Trophoblast cell (in vitro differentiated cells and primary cell): ENCODE measurements around the gene ADPGK.
"Not testable (repeated sequence)": the region's sequence is repeated elsewhere in the genome, so short reads cannot be mapped to it uniquely, and the experiment has no call there.

Experiments
- DNase-seq, 2 donors: peaks; one replicate each; pipeline ENCODE4 v3.0.0-alpha.2; 2016
- H2AFZ ChIP-seq: 2 replicates; pipeline ENCODE4 v1.6.1; 2013; ENCODE audit warnings: low read length, moderate library complexity, mild to moderate bottlenecking; ENCODE audit not compliant: insufficient read depth, poor library complexity
- H2AK5ac ChIP-seq: 2 replicates; pipeline ENCODE4 v1.6.1; 2013; ENCODE audit warnings: mild to moderate bottlenecking, low read length
- H2BK120ac ChIP-seq: 2 replicates; pipeline ENCODE4 v1.6.1; 2013; ENCODE audit warnings: low read length, mild to moderate bottlenecking, moderate library complexity; ENCODE audit not compliant: insufficient read depth, poor library complexity
- H2BK12ac ChIP-seq: 2 replicates; pipeline ENCODE4 v1.6.1; 2013; ENCODE audit warnings: mild to moderate bottlenecking, low read length, moderate library complexity
- H2BK5ac ChIP-seq: 2 replicates; pipeline ENCODE4 v1.6.1; 2013; ENCODE audit warnings: low read length, low read depth, moderate library complexity, mild to moderate bottlenecking; ENCODE audit not compliant: poor library complexity
- H3K14ac ChIP-seq: 2 replicates; pipeline ENCODE4 v1.6.1; 2013; ENCODE audit warnings: mild to moderate bottlenecking, low read length
- H3K18ac ChIP-seq: 2 replicates; pipeline ENCODE4 v1.6.1; 2013; ENCODE audit warnings: mild to moderate bottlenecking, low read length
- H3K23ac ChIP-seq: 2 replicates; pipeline ENCODE4 v1.6.1; 2013; ENCODE audit warnings: low read length
- H3K27ac ChIP-seq: 2 replicates; pipeline ENCODE4 v1.5.1; 2013; ENCODE audit warnings: low read depth, mild to moderate bottlenecking, inconsistent platforms, low read length, moderate library complexity
- H3K27me3 ChIP-seq: 2 replicates; pipeline ENCODE4 v1.6.1; 2013; ENCODE audit warnings: inconsistent platforms, mild to moderate bottlenecking, low read length, moderate library complexity; ENCODE audit not compliant: insufficient read depth
- H3K36me3 ChIP-seq, 2 experiments: 1 replicate in 1 of 2; 2 replicates in 1 of 2; pipeline ENCODE4 v1.6.1; 2013; ENCODE audit warnings: low read length in 2 of 2, mild to moderate bottlenecking in 2 of 2, moderate library complexity in 1 of 2; ENCODE audit not compliant: insufficient read depth in 2 of 2, control insufficient read depth in 1 of 2
- H3K4ac ChIP-seq: 2 replicates; pipeline ENCODE4 v1.6.1; 2013; ENCODE audit warnings: low read depth, mild to moderate bottlenecking, low read length, moderate library complexity
- H3K4me1 ChIP-seq, 2 experiments: 1 replicate in 1 of 2; 2 replicates in 1 of 2; pipeline ENCODE4 v1.6.1; 2013; ENCODE audit warnings: low read length in 2 of 2, mild to moderate bottlenecking in 2 of 2, moderate library complexity in 1 of 2; ENCODE audit not compliant: insufficient read depth in 2 of 2, control insufficient read depth in 1 of 2
- H3K4me2 ChIP-seq: 2 replicates; pipeline ENCODE4 v1.6.1; 2013; ENCODE audit warnings: inconsistent platforms, mild to moderate bottlenecking, low read length, moderate library complexity
- H3K4me3 ChIP-seq: 2 replicates; pipeline ENCODE4 v1.5.1; 2013; ENCODE audit warnings: mild to moderate bottlenecking, low read depth, low read length, inconsistent platforms
- H3K79me1 ChIP-seq: one replicate; pipeline ENCODE4 v1.6.1; 2013; ENCODE audit warnings: low read length
- H3K79me2 ChIP-seq: 2 replicates; pipeline ENCODE4 v1.6.1; 2013; ENCODE audit warnings: low read length, mild to moderate bottlenecking; ENCODE audit not compliant: control insufficient read depth, insufficient read depth, poor library complexity
- H3K9ac ChIP-seq: 2 replicates; pipeline ENCODE4 v1.6.1; 2013; ENCODE audit warnings: mild to moderate bottlenecking, low read length
- H3K9me3 ChIP-seq: 2 replicates; pipeline ENCODE4 v1.6.1; 2013; ENCODE audit warnings: low read depth, mild to moderate bottlenecking, control low read depth, inconsistent platforms, low read length; ENCODE audit not compliant: insufficient read depth
- H4K12ac ChIP-seq: 2 replicates; pipeline ENCODE4 v1.6.1; 2013; ENCODE audit warnings: low read depth, mild to moderate bottlenecking, low read length, moderate library complexity
- H4K8ac ChIP-seq: 2 replicates; pipeline ENCODE4 v1.6.1; 2013; ENCODE audit warnings: low read depth, mild to moderate bottlenecking, low read length, moderate library complexity
- H4K91ac ChIP-seq: one replicate; pipeline ENCODE4 v1.6.1; 2013; ENCODE audit warnings: low read depth, mild to moderate bottlenecking, low read length, moderate library complexity
- WGBS: extraction: QIAGEN DNeasy Blood & Tissue Kit; methylation state at CpG from one replicate; pipeline ENCODE4 v1.1.7; 2013; ENCODE audit warnings: missing lambda C conversion rate; ENCODE audit not compliant: insufficient read length, insufficient coverage; ENCODE audit errors: extremely low coverage; 5-methylcytosine and 5-hydroxymethylcytosine counted together

Gene ADPGK

DNA sequence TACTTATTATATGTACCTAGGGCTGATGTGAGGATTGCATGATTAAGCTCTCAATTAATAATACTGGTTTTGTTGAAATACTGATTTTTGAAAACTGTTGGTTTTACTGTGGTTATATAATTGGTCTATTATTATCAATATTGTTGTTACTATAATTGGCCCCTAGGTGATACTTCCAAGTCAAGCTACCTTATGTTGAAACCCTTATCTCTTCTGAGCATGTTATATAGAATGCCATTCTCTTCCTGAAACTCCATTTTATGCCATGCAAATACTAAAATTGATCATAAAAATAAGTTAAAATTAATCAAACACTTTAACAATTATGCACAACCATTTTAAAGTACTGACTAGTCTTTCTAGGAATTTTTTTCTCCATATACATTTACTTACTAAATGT, 51.5 kb downstream of the ADPGK start:
- Histone ChIP-seq H3K14ac (no peak overlapping the region), H2BK12ac (no peak overlapping the region), H4K91ac (no peak overlapping the region), H3K23ac (no peak overlapping the region), H3K9me3 (no peaks in the 10 kb centered on the region), H3K4me3 (no peak overlapping the region), H2BK120ac (no peak overlapping the region), H3K4me1 (no peaks in the 10 kb centered on the region), H4K12ac (no peak overlapping the region), H3K79me2 (no peaks in the 10 kb centered on the region), H3K4me2 (no peak overlapping the region), H3K27ac (no peak overlapping the region), H3K79me1 (no peaks in the 10 kb centered on the region), H2AK5ac (no peak overlapping the region), H3K36me3 (peaks cover 3 to 14% of the 10 kb centered on the region in 2 experiments), H3K9ac (no peak overlapping the region), H3K18ac (no peak overlapping the region), H4K8ac (no peak overlapping the region), H2BK5ac (no peak overlapping the region), H2AFZ (no peak overlapping the region), H3K4ac (no peak overlapping the region), H3K27me3 (no peaks in the 10 kb centered on the region)
- DNase-seq, result no peak

DNA sequence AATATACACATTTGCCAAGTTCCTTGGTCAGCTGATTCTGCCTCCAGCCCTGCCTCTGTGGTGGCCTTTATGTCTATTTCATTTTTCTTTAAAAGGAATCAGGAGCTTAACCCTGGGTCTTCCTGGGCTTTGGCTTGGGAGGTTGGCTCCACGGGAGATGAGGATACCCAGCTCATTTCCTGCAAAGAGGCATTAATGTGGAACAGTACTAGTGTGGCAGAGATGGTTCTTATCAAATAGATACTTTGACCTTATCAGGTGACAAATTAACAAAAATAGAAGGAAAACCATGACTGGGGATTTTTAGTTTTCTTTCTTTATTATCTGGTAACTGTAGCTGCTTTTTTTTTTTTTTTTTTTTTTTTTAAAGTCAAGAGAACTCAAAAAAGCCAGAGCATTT, 54.7 kb downstream of the ADPGK start:
- no peak overlapping the region for H3K27ac ChIP-seq
- H3K79me1 ChIP-seq, result no peaks in the 10 kb centered on the region
- no peak overlapping the region for H2BK5ac ChIP-seq
- H3K27me3 ChIP-seq, result no peaks in the 10 kb centered on the region
- no peak overlapping the region for H2AK5ac ChIP-seq
- no peak overlapping the region for H4K91ac ChIP-seq
- no peak overlapping the region for H3K14ac ChIP-seq
- no peak overlapping the region for H3K4ac ChIP-seq
- H3K9me3 ChIP-seq, result no peaks in the 10 kb centered on the region
- peaks cover 2 to 4% of the 10 kb centered on the region in 2 experiments for H3K36me3 ChIP-seq
- H2BK120ac ChIP-seq, result no peak overlapping the region
- WGBS, result no CpG with 5 or more reads among the region's 1 CpG
- no peak overlapping the region for H3K4me3 ChIP-seq
- H3K18ac ChIP-seq, result no peak overlapping the region
- DNase-seq, result no peak
- H4K8ac ChIP-seq, result no peak overlapping the region
- no peak overlapping the region for H3K23ac ChIP-seq
- H3K79me2 ChIP-seq, result no peaks in the 10 kb centered on the region
- H3K4me2 ChIP-seq, result no peak overlapping the region
- H3K9ac ChIP-seq, result no peak overlapping the region
- H4K12ac ChIP-seq, result no peak overlapping the region
- no peaks in the 10 kb centered on the region for H3K4me1 ChIP-seq
- H2BK12ac ChIP-seq, result no peak overlapping the region
- H2AFZ ChIP-seq, result no peak overlapping the region

DNA sequence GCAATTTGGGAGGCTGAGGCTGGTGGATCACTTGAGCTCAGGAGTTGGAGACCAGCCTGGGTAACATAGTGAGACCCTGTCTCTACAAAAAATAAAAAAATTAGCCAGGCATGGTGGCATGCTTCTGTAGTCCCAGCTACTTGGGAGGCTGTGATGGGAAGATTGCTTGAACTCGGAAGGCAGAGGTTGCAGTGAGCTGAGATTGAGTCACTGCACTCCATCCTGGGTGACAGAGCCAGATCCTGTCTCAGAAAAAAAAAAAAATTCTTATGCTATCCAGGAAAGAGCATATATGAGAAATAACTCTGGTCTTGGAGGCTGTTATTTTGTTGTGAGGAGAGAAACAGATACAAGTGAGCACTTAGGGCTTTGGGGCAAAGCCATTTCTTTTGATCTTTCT, 55.3 kb downstream of the ADPGK start:
- not testable (repeated sequence) for H3K18ac ChIP-seq, H3K14ac ChIP-seq, H3K79me1 ChIP-seq, H3K4me2 ChIP-seq, H2BK12ac ChIP-seq, H3K9ac ChIP-seq, H3K27me3 ChIP-seq, H3K9me3 ChIP-seq, H4K91ac ChIP-seq, H3K4ac ChIP-seq, H2AK5ac ChIP-seq, H2BK5ac ChIP-seq, H4K8ac ChIP-seq, H4K12ac ChIP-seq, H2BK120ac ChIP-seq, DNase-seq, H3K23ac ChIP-seq, H3K79me2 ChIP-seq, H3K27ac ChIP-seq, H3K36me3 ChIP-seq, H3K4me1 ChIP-seq, H2AFZ ChIP-seq, H3K4me3 ChIP-seq
- no CpG with 5 or more reads among the region's 1 CpG for whole genome bisulfite sequencing

DNA sequence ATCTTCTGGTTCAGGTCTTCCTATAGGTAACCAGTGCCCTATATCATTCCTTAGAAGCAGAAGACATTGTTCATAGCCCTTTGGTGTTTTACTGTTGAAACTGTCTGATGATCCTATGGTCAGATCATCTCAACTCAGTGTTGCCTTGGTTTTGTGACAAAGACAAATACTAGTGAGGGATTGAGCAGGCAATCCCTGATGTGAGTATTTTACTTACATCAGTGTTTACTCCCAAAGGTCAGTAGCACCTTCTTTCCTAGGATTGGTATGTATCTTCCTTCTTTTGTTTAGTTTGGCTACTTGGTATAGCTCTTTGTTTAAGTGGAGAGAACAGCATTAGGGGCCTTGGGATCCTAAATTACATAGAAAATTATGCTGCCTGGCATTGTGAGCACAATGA, 56.4 kb downstream of the ADPGK start:
- Histone ChIP-seq H2BK12ac (no peak overlapping the region), H3K79me2 (no peaks in the 10 kb centered on the region), H3K27me3 (no peaks in the 10 kb centered on the region), H3K14ac (no peak overlapping the region), H4K91ac (no peak overlapping the region), H3K18ac (no peak overlapping the region), H2AK5ac (no peak overlapping the region), H3K4me3 (no peak overlapping the region), H3K9me3 (no peaks in the 10 kb centered on the region), H3K79me1 (no peaks in the 10 kb centered on the region), H3K36me3 (peaks cover 2 to 4% of the 10 kb centered on the region in 2 experiments), H2BK120ac (no peak overlapping the region), H3K9ac (no peak overlapping the region), H3K4ac (no peak overlapping the region), H2BK5ac (no peak overlapping the region), H3K27ac (no peak overlapping the region), H4K12ac (no peak overlapping the region), H2AFZ (no peak overlapping the region), H4K8ac (no peak overlapping the region), H3K4me2 (no peak overlapping the region), H3K4me1 (no peaks in the 10 kb centered on the region), H3K23ac (no peak overlapping the region)
- DNase-seq, result no peak

DNA sequence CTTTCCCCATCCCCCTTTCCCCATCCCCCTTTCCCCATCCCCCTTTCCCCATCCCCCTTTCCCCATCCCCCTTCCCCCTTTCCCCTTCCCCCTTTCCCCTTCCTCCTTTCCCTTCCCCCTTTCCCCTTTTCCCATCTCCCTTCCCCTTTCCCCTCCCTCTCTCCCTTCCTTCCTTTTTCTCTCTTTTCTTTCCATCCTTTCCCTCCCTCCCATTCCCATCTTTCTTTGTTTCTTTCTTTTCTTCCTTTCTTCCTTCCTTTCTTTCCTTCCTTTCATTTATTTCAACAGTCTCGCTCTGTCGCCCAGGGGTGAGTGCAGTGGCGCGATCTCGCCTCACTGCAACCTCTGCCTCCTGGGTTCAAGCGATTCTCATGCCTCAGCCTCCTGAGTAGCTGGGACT, 57.7 kb downstream of the ADPGK start:
- H3K9ac ChIP-seq, H3K18ac ChIP-seq, H3K4ac ChIP-seq, H4K12ac ChIP-seq, H2BK5ac ChIP-seq, H2AK5ac ChIP-seq, H3K27ac ChIP-seq, H3K79me2 ChIP-seq, H3K23ac ChIP-seq, H3K4me1 ChIP-seq, H2BK12ac ChIP-seq, H3K14ac ChIP-seq, H4K8ac ChIP-seq, H2BK120ac ChIP-seq, H4K91ac ChIP-seq, H3K36me3 ChIP-seq, H3K27me3 ChIP-seq, H3K4me3 ChIP-seq, H3K4me2 ChIP-seq, H2AFZ ChIP-seq, H3K9me3 ChIP-seq, H3K79me1 ChIP-seq, DNase-seq: not testable (repeated sequence)
- no CpG with 5 or more reads among the region's 6 CpGs for WGBS
